ENCODE data around the gene ANKRD26.
A peak's percentile ranks its signal among the peaks of the same experiment; 100 is the strongest.

Gene ANKRD26

DNA sequence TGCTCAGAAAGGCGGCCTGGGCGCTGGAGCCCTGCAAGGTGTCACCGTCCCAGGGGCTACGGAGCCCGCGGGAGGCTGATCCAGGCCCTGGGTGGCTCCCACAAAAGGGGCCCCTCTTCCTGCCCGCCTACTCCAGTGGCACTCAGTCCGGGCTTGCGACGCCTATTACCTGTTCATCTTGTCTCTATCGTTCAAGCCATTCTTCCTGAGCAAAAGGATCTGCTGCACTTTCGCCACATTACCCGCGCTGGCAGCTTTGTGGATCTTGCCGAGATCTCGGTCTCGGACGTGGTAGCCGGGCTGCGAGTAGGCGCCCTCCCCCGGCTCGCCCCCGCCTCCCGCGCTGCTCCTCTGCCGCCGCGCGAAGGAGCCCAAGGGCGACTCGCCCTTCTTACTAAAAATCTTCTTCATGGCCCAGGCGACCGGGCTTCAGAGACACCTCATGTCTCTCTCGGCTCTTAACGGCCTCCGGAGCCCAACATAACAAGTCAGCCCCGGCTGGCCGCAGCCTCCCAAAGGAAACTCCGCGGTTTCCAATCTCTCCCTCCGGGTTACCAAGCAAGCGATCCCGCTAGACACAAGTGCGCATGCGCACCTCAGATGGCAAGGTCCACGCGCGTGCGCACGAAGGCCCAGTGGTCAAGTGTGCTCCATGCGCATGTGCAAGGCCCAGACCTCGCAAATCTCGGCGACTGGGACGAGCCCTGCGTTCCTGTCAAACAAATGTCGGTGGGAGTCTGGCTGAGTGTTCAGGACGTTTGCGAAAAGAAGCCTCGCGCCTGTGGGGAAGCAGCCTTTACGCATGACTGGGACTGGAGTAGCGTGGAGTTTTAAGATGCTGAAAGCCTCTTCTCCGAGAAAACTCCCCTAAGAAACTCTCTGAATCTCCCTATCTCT, at the start of gene ANKRD26 (continued):
- TF ChIP-seq INSM2 (tag by site-specific recombination; IDR thresholded peaks at IDR 0.05) (no peak), ZNF549 (tag by site-specific recombination; IDR thresholded peaks at IDR 0.05) (no peak), ZNF473 (tag by site-specific recombination; IDR thresholded peaks at IDR 0.05) (no peak), ZNF266 (tag by site-specific recombination; IDR thresholded peaks at IDR 0.05; ENCODE audit: low read depth) (no peak), ZNF747 (tag by site-specific recombination; IDR thresholded peaks at IDR 0.05) (no peak), ZNF501 (tag by site-specific recombination; IDR thresholded peaks at IDR 0.05) (peak; percentile 56; the same call in 1 of the 2 replicates), ZNF148 (tag by site-specific recombination; IDR thresholded peaks at IDR 0.05; ENCODE audit: borderline replicate concordance) (no peak), GLIS2 (tag by site-specific recombination; IDR thresholded peaks at IDR 0.05) (peak; percentile 93), EGR2 (tag by site-specific recombination; IDR thresholded peaks at IDR 0.05; ENCODE audit: low read depth) (peak; percentile 96), ZFP37 (tag by site-specific recombination; IDR thresholded peaks at IDR 0.05) (no peak), ZNF555 (tag by site-specific recombination; conservative IDR thresholded peaks at IDR 0.05) (no peak), ZBTB49 (tag by site-specific recombination; IDR thresholded peaks at IDR 0.05; ENCODE audit: low read depth) (no peak), KLF1 (tag by site-specific recombination; IDR thresholded peaks at IDR 0.05) (peak; percentile 14; the same call in 1 of the 2 replicates), ZNF837 (tag by site-specific recombination; IDR thresholded peaks at IDR 0.05) (no peak), ZNF155 (tag by site-specific recombination; IDR thresholded peaks at IDR 0.05) (no peak), ZNF174 (tag by site-specific recombination; IDR thresholded peaks at IDR 0.05) (no peak), PRDM4 (tag by site-specific recombination; IDR thresholded peaks at IDR 0.05) (no peak), ZBTB8A (tag by site-specific recombination; IDR thresholded peaks at IDR 0.05) (peak; percentile 94), ZNF654 (tag by site-specific recombination; IDR thresholded peaks at IDR 0.05; ENCODE audit: low read depth) (no peak), ZNF112 (tag by site-specific recombination; IDR thresholded peaks at IDR 0.05) (no peak), SETDB1 (IDR thresholded peaks at IDR 0.05; ENCODE audit: insufficient read length, low read length) (no peak), ZNF629 (tag by site-specific recombination; IDR thresholded peaks at IDR 0.05) (no peak), ZNF223 (tag by site-specific recombination; IDR thresholded peaks at IDR 0.05) (no peak), ZNF548 (tag by site-specific recombination; IDR thresholded peaks at IDR 0.05) (no peak)
- TF ChIP-seq, protein P1, sequence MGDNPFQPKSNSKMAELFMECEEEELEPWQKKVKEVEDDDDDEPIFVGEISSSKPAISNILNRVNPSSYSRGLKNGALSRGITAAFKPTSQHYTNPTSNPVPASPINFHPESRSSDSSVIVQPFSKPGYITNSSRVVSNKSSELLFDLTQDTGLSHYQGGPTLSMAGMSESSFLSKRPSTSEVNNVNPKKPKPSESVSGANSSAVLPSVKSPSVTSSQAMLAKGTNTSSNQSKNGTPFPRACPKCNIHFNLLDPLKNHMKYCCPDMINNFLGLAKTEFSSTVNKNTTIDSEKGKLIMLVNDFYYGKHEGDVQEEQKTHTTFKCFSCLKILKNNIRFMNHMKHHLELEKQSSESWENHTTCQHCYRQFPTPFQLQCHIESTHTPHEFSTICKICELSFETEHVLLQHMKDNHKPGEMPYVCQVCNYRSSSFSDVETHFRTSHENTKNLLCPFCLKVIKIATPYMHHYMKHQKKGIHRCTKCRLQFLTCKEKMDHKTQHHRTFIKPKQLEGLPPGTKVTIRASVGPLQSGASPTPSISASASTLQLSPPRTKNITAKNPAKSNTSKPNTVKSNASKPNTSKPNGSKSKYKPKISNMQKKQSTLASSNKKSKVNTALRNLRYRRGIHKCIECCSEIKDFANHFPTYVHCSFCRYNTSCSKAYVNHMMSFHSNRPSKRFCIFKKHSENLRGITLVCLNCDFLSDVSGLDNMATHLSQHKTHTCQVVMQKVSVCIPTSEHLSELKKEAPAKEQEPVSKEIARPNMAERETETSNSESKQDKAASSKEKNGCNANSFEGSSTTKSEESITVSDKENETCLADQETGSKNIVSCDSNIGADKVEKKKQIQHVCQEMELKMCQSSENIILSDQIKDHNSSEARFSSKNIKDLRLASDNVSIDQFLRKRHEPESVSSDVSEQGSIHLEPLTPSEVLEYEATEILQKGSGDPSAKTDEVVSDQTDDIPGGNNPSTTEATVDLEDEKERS (tag by site-specific recombination; IDR thresholded peaks at IDR 0.05) = no peak

Data from HEK293 (cell line).